ENCODE data around the gene ITGB3. TPM values are rescaled to one million over a fixed set of nuclear protein-coding genes. Genes with fewer than 3 reads are reported as not detected.

ITGB3 gene
- total RNA-seq, 1 donor from 2014 or later: 1.5 TPM

GRCh38 chr17:47295874-47296255 is 42.2 kb downstream of the ITGB3 start:
- no peak for DNase-seq (ENCODE audit: low read depth)

- no peak for DNase-seq (ENCODE audit: low read depth)
These were observed 44.2 kb downstream of the ITGB3 start for GRCh38 chr17:47297661-47298400.

GRCh38 chr17:47298712-47299111 is 45.1 kb downstream of the ITGB3 start:
- DNase-seq (ENCODE audit: low read depth): no peak

GRCh38 chr17:47299239-47299910 is 45.7 kb downstream of the ITGB3 start:
- DNase-seq (ENCODE audit: low read depth): no peak

GRCh38 chr17:47300718-47301117 is 47.1 kb downstream of the ITGB3 start:
- DNase-seq (ENCODE audit: low read depth): no peak

GRCh38 chr17:47301161-47301560 is 47.5 kb downstream of the ITGB3 start:
- DNase-seq (ENCODE audit: low read depth): no peak

- DNase-seq (ENCODE audit: low read depth): no peak
These were observed 48.2 kb downstream of the ITGB3 start for GRCh38 chr17:47301831-47302230.

GRCh38 chr17:47304186-47304585 is 50.6 kb downstream of the ITGB3 start:
- no peak for DNase-seq (ENCODE audit: low read depth)

- DNase-seq (ENCODE audit: low read depth): peak; percentile 78
These were observed 51.8 kb downstream of the ITGB3 start for GRCh38 chr17:47305302-47305923.

- DNase-seq (ENCODE audit: low read depth): no peak
These were observed 56.6 kb downstream of the ITGB3 start for GRCh38 chr17:47310186-47310733.

- no peak for DNase-seq (ENCODE audit: low read depth)
These were observed 57.8 kb downstream of the ITGB3 start for GRCh38 chr17:47311420-47311819.

GRCh38 chr17:47315451-47316266 is 62.0 kb downstream of the ITGB3 start:
- DNase-seq (ENCODE audit: low read depth): peak; percentile 66

GRCh38 chr17:47316311-47316710 is 62.7 kb downstream of the ITGB3 start:
- DNase-seq (ENCODE audit: low read depth): no peak

- DNase-seq (ENCODE audit: low read depth): no peak
These were observed 63.5 kb downstream of the ITGB3 start for GRCh38 chr17:47317119-47317518.

- DNase-seq (ENCODE audit: low read depth): no peak
These were observed 64.7 kb downstream of the ITGB3 start for GRCh38 chr17:47318197-47318918.

GRCh38 chr17:47320879-47321502 is 67.4 kb downstream of the ITGB3 start:
- no peak for DNase-seq (ENCODE audit: low read depth)

GRCh38 chr17:47323382-47324223 is 70.0 kb downstream of the ITGB3 start, which contains the start of gene EFCAB13:
Gene EFCAB13 (plus strand): TSS chr17:47323955. CDS start chr17:47328354, 4,399 bp downstream.
- DNase-seq (ENCODE audit: low read depth): peak; percentile 94

- DNase-seq (ENCODE audit: low read depth): peak; percentile 68
These were observed 70.8 kb downstream of the ITGB3 start for GRCh38 chr17:47324224-47325020.
